Upper lobe of left lung (tissue), 6 donors: Measurements from ENCODE around the gene CTSL. TPM values are rescaled to one million over a fixed set of nuclear protein-coding genes. Genes with fewer than 3 reads are reported as not detected.

ENCODE experiments used
- ATAC-seq, 2 donors: fragments of 200-7000 bp; cut with Tn5 transposase; one replicate each; pipeline ENCODE4 v1.9.1; 2022; ENCODE audit warnings: mild to moderate bottlenecking in 2 of 2, moderate library complexity in 2 of 2; ENCODE audit not compliant: low FRiP score in 2 of 2
- DNase-seq, 2 donors: peaks; one replicate each; pipeline ENCODE4 v3.0.0-alpha.2; 2019 to 2020
- H3K27ac ChIP-seq, 4 donors: fragments of 200-600 bp; sonication (generic); one replicate each; pipeline ENCODE4 v1.5.1; 2016 to 2019
- H3K27me3 ChIP-seq, 4 donors: fragments of 200-600 bp; sonication (generic); one replicate each; pipeline ENCODE4 v1.5.1; 2017 to 2019
- H3K36me3 ChIP-seq, 4 donors: fragments of 200-600 bp; sonication (generic); one replicate each; pipeline ENCODE4 v1.5.1; 2016 to 2019
- H3K4me1 ChIP-seq, 4 donors: fragments of 200-600 bp; sonication (generic); one replicate each; pipeline ENCODE4 v1.5.1; 2018 to 2019
- H3K4me3 ChIP-seq, 4 donors: fragments of 200-600 bp; sonication (generic); one replicate each; pipeline ENCODE4 v1.5.1; 2017 to 2019; ENCODE audit warnings: mild to moderate bottlenecking in 2 of 4, moderate library complexity in 1 of 4
- H3K9me3 ChIP-seq, 4 donors: fragments of 200-600 bp; sonication (generic); one replicate each; pipeline ENCODE4 v1.5.1; 2018 to 2019
- CTCF ChIP-seq, 6 experiments: fragments of 450-650 bp in 4 of 6; fragments of 200-600 bp in 2 of 6; sonication (generic) in 2 of 6; IDR thresholded peaks; one replicate each; pipeline ENCODE4 v1.5.1; 2016 to 2019; ENCODE audit warnings: antibody characterized with exemption in 6 of 6
- EP300 ChIP-seq, 4 donors: sonication (generic); formaldehyde crosslinking; IDR thresholded peaks; one replicate each; pipeline ENCODE4 v1.5.1; 2017; ENCODE audit warnings: antibody characterized with exemption in 4 of 4, control low read depth in 2 of 4
- POLR2A ChIP-seq, 4 donors: fragments of 450-650 bp; IDR thresholded peaks; one replicate each; pipeline ENCODE4 v1.5.1; 2016 to 2017; ENCODE audit warnings: antibody characterized with exemption in 4 of 4, mild to moderate bottlenecking in 2 of 4
- POLR2AphosphoS5 ChIP-seq, 2 donors: sonication (generic); formaldehyde crosslinking; IDR thresholded peaks; one replicate each; pipeline ENCODE4 v1.5.1; 2017; ENCODE audit warnings: antibody characterized with exemption in 2 of 2
- WGBS, 2 donors: methylation state at CpG; one replicate each; pipeline ENCODE4 v1.1.5; 2017 to 2018; 5-methylcytosine and 5-hydroxymethylcytosine counted together
- total RNA-seq, 6 donors: library from RNA; depleted of rRNA in 4 of 6; stranded (reverse); fragments of >200 nt in 4 of 6; gene quantifications; one replicate each; pipeline versions ENCODE4 v1.1.0 to v1.2.1, GENCODE V29; 2016 to 2021
- donor health status: DM: no; HTN: no; CAD: no; lungs with moderate emphysema.
- donor health status: DM: no; HTN: yes; CAD: no; lungs with severe emphysema.

Gene CTSL
- total RNA-seq, 6 donors from 2014 or later = 71.4 to 198 (median 144) TPM

GRCh38 chr9:87733273-87734052, 7.5 kb downstream of the CTSL start:
- peaks cover 0 to 2% (median 0%) of the 10 kb centered on the region in 4 donors for H3K4me1 ChIP-seq
- ATAC-seq = peak; percentile 40 to 48
- DNase-seq = no peak
- H3K4me3 ChIP-seq = no peak overlapping the region
- 86 to 88% methylated on average over 7 of the region's 7 CpGs for whole genome bisulfite sequencing, 2 donors
- no peak overlapping the region for H3K27ac ChIP-seq
- TF ChIP-seq EP300 (IDR thresholded peaks at IDR 0.05) = no peak
- no peak for TF ChIP-seq CTCF (IDR thresholded peaks at IDR 0.05)
- TF ChIP-seq POLR2A (IDR thresholded peaks at IDR 0.05) = no peak
- no peak for TF ChIP-seq POLR2AphosphoS5 (IDR thresholded peaks at IDR 0.05)
- H3K9me3 ChIP-seq = no peaks in the 10 kb centered on the region
- H3K36me3 ChIP-seq = peaks cover 4 to 34% (median 10%) of the 10 kb centered on the region in 4 donors
- no peaks in the 10 kb centered on the region for H3K27me3 ChIP-seq

GRCh38 chr9:87734106-87734505, 8.2 kb downstream of the CTSL start:
- Histone ChIP-seq H3K27me3 (no peaks in the 10 kb centered on the region), H3K36me3 (peaks cover 4 to 28% (median 7%) of the 10 kb centered on the region in 4 donors), H3K27ac (no peak overlapping the region), H3K9me3 (no peaks in the 10 kb centered on the region), H3K4me1 (no peaks in the 10 kb centered on the region), H3K4me3 (no peak overlapping the region)
- TF ChIP-seq POLR2AphosphoS5 (IDR thresholded peaks at IDR 0.05) (no peak), EP300 (IDR thresholded peaks at IDR 0.05) (no peak)
- WGBS, 2 donors = 40 to 44% methylated on average over 2 of the region's 2 CpGs
- no peak for DNase-seq
- no peak for ATAC-seq

- WGBS, 2 donors = 74 to 86% methylated on average over 3 of the region's 3 CpGs
- no peak for TF ChIP-seq CTCF (IDR thresholded peaks at IDR 0.05)
- no peak for TF ChIP-seq EP300 (IDR thresholded peaks at IDR 0.05)
- TF ChIP-seq POLR2AphosphoS5 (IDR thresholded peaks at IDR 0.05) = no peak
- no peak for TF ChIP-seq POLR2A (IDR thresholded peaks at IDR 0.05)
- ATAC-seq = no peak
Measured at GRCh38 chr9:87739546-87739945, 13.6 kb downstream of the CTSL start.

GRCh38 chr9:87740209-87740608, 14.3 kb downstream of the CTSL start:
- H3K9me3 ChIP-seq = peaks cover 0 to 9% (median 4%) of the 10 kb centered on the region in 4 donors
- H3K4me1 ChIP-seq = no peaks in the 10 kb centered on the region
- WGBS, 2 donors = 60 to 75% methylated on average over 3 of the region's 3 CpGs
- no peak for ATAC-seq
- no peak for TF ChIP-seq EP300 (IDR thresholded peaks at IDR 0.05)
- no peaks in the 10 kb centered on the region for H3K36me3 ChIP-seq
- DNase-seq = no peak
- no peak overlapping the region for H3K4me3 ChIP-seq
- no peaks in the 10 kb centered on the region for H3K27me3 ChIP-seq
- no peak overlapping the region for H3K27ac ChIP-seq

More at GRCh38 chr9:87739546-87739945, 13.6 kb downstream of the CTSL start:
- H3K4me1 ChIP-seq = no peaks in the 10 kb centered on the region
- H3K27ac ChIP-seq = no peak overlapping the region
- H3K36me3 ChIP-seq = no peaks in the 10 kb centered on the region
- DNase-seq = no peak
- H3K4me3 ChIP-seq = no peak overlapping the region
- H3K9me3 ChIP-seq = peaks cover 0 to 9% (median 4%) of the 10 kb centered on the region in 4 donors
- no peaks in the 10 kb centered on the region for H3K27me3 ChIP-seq

GRCh38 chr9:87741326-87741725, 15.4 kb downstream of the CTSL start:
- TF ChIP-seq EP300 (IDR thresholded peaks at IDR 0.05) (no peak), POLR2AphosphoS5 (IDR thresholded peaks at IDR 0.05) (no peak), POLR2A (IDR thresholded peaks at IDR 0.05) (no peak), CTCF (IDR thresholded peaks at IDR 0.05) (no peak)
- no peaks in the 10 kb centered on the region for H3K4me1 ChIP-seq
- H3K9me3 ChIP-seq = peaks cover 0 to 9% (median 4%) of the 10 kb centered on the region in 4 donors
- no peaks in the 10 kb centered on the region for H3K36me3 ChIP-seq
- no peak overlapping the region for H3K4me3 ChIP-seq
- no peaks in the 10 kb centered on the region for H3K27me3 ChIP-seq
- H3K27ac ChIP-seq = no peak overlapping the region
- ATAC-seq (no peak), DNase-seq (no peak)
- 37 to 44% methylated on average over 4 of the region's 4 CpGs for WGBS, 2 donors

- H3K27me3 ChIP-seq = no peaks in the 10 kb centered on the region
- no peak for ATAC-seq
- no peak for TF ChIP-seq CTCF (IDR thresholded peaks at IDR 0.05)
- WGBS, 2 donors = 27 to 32% methylated on average over 5 of the region's 5 CpGs
- no peak for DNase-seq
- H3K27ac ChIP-seq = no peak overlapping the region
- H3K4me1 ChIP-seq = no peaks in the 10 kb centered on the region
- no peak overlapping the region for H3K4me3 ChIP-seq
- no peaks in the 10 kb centered on the region for H3K36me3 ChIP-seq
- H3K9me3 ChIP-seq = peaks cover 0 to 9% (median 4%) of the 10 kb centered on the region in 4 donors
Measured at GRCh38 chr9:87741891-87742290, 16.0 kb downstream of the CTSL start.
